Measurements from ENCODE around the gene FAF1.

The FAF1 gene

GRCh38 chr1:50427086-50427817 is 532.8 kb downstream of the FAF1 start:
- TF ChIP-seq L3MBTL2 (conservative IDR thresholded peaks at IDR 0.05), result no peak
- no peak for TF ChIP-seq BHLHE40 (IDR thresholded peaks at IDR 0.05; ENCODE audit: borderline replicate concordance)
- no peak for TF ChIP-seq FOXA1 (IDR thresholded peaks at IDR 0.05)
- no peak for TF ChIP-seq NFRKB (IDR thresholded peaks at IDR 0.05)
- TF ChIP-seq ARNT (IDR thresholded peaks at IDR 0.05), result no peak
- TF ChIP-seq, protein P1, sequence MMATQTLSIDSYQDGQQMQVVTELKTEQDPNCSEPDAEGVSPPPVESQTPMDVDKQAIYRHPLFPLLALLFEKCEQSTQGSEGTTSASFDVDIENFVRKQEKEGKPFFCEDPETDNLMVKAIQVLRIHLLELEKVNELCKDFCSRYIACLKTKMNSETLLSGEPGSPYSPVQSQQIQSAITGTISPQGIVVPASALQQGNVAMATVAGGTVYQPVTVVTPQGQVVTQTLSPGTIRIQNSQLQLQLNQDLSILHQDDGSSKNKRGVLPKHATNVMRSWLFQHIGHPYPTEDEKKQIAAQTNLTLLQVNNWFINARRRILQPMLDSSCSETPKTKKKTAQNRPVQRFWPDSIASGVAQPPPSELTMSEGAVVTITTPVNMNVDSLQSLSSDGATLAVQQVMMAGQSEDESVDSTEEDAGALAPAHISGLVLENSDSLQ (IDR thresholded peaks at IDR 0.05), result no peak
- no peak for TF ChIP-seq HDGF (IDR thresholded peaks at IDR 0.05; ENCODE audit: borderline replicate concordance)
- TF ChIP-seq ELF4 (IDR thresholded peaks at IDR 0.05), result no peak
- TF ChIP-seq TARDBP (IDR thresholded peaks at IDR 0.05), result no peak
- no peak for TF ChIP-seq SUZ12 (IDR thresholded peaks at IDR 0.05)
- no peak for TF ChIP-seq CTBP1 (IDR thresholded peaks at IDR 0.05; ENCODE audit: borderline replicate concordance)
- no peak for TF ChIP-seq FOXK2 (IDR thresholded peaks at IDR 0.05)
- no peak for TF ChIP-seq SP1 (IDR thresholded peaks at IDR 0.05)
- no peak for TF ChIP-seq LEF1 (IDR thresholded peaks at IDR 0.05; ENCODE audit: borderline replicate concordance)
- TF ChIP-seq ZNF384 (IDR thresholded peaks at IDR 0.05), result no peak
- TF ChIP-seq FOXM1 (IDR thresholded peaks at IDR 0.05; ENCODE audit: borderline replicate concordance), result no peak
- DNase-seq (ENCODE audit: extremely low spot score), result no peak
- ChIA-PET POLR2A (no interaction called here), CTCF (no interaction called here)

GRCh38 chr1:50426702-50427085 is 533.4 kb downstream of the FAF1 start:
- POLR2A ChIA-PET, result no interaction called here
- CTCF ChIA-PET, result no interaction called here
- TF ChIP-seq SP1 (IDR thresholded peaks at IDR 0.05) (no peak), ARNT (IDR thresholded peaks at IDR 0.05) (no peak), CTBP1 (IDR thresholded peaks at IDR 0.05; ENCODE audit: borderline replicate concordance) (no peak), TARDBP (IDR thresholded peaks at IDR 0.05) (no peak), FOXM1 (IDR thresholded peaks at IDR 0.05; ENCODE audit: borderline replicate concordance) (no peak), ZNF384 (IDR thresholded peaks at IDR 0.05) (no peak), FOXK2 (IDR thresholded peaks at IDR 0.05) (no peak), ELF4 (IDR thresholded peaks at IDR 0.05) (no peak), NFRKB (IDR thresholded peaks at IDR 0.05) (no peak), SUZ12 (IDR thresholded peaks at IDR 0.05) (no peak), LEF1 (IDR thresholded peaks at IDR 0.05; ENCODE audit: borderline replicate concordance) (no peak)
- TF ChIP-seq, protein P1 (IDR thresholded peaks at IDR 0.05), result no peak
- DNase-seq (ENCODE audit: extremely low spot score), result no peak

DNA sequence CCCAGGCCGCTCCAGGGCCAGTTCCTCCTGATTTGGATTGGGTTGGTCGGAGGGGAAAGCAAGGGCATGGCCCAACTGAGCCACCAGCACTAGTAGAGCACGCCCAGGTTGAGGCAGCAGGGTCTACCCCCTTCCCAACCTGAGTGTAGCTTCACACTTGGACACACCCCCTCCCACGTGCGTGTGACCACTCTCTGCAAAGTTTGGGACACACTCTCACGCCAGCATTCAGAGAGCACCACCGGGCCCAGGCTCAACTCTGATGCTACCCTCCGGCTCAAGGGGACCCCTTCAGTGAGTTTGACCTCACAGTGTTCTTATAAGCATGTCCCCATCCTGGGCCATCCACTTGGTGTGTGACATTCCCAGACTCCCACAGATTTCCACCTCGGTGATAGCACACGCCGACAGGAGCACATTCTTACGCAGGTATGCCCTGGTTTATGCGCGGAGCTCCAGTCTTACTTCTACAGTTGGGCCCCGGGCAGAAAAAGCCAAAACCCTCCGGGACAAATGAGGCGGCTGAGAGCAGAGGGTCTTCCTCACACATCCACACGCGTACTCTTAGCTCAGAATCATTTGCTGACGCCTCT is 533.9 kb downstream of the FAF1 start:
- POLR2A ChIA-PET, result no interaction called here
- TF ChIP-seq, protein P1 (IDR thresholded peaks at IDR 0.05), result no peak
- TF ChIP-seq FOXK2 (IDR thresholded peaks at IDR 0.05), result no peak
- TF ChIP-seq NFRKB (IDR thresholded peaks at IDR 0.05), result no peak
- no peak for TF ChIP-seq BHLHE40 (IDR thresholded peaks at IDR 0.05; ENCODE audit: borderline replicate concordance)
- no peak for TF ChIP-seq TARDBP (IDR thresholded peaks at IDR 0.05)
- TF ChIP-seq SUZ12 (IDR thresholded peaks at IDR 0.05), result no peak
- TF ChIP-seq FOXM1 (IDR thresholded peaks at IDR 0.05; ENCODE audit: borderline replicate concordance), result no peak
- no peak for TF ChIP-seq LEF1 (IDR thresholded peaks at IDR 0.05; ENCODE audit: borderline replicate concordance)
- no peak for TF ChIP-seq ELF4 (IDR thresholded peaks at IDR 0.05)
- no peak for TF ChIP-seq CTBP1 (IDR thresholded peaks at IDR 0.05; ENCODE audit: borderline replicate concordance)
- TF ChIP-seq SP1 (IDR thresholded peaks at IDR 0.05), result no peak
- TF ChIP-seq HDGF (IDR thresholded peaks at IDR 0.05; ENCODE audit: borderline replicate concordance), result no peak
- no peak for TF ChIP-seq FOXA1 (IDR thresholded peaks at IDR 0.05)
- no peak for DNase-seq (ENCODE audit: extremely low spot score)
- CTCF ChIA-PET, result no interaction called here

GRCh38 chr1:50425376-50426107 is 534.5 kb downstream of the FAF1 start:
- ChIA-PET POLR2A (no interaction called here), CTCF (no interaction called here)
- no peak for DNase-seq (ENCODE audit: extremely low spot score)
- no peak for TF ChIP-seq ELF4 (IDR thresholded peaks at IDR 0.05)
- no peak for TF ChIP-seq FOXA1 (IDR thresholded peaks at IDR 0.05)
- TF ChIP-seq SUZ12 (IDR thresholded peaks at IDR 0.05), result no peak
- no peak for TF ChIP-seq L3MBTL2 (conservative IDR thresholded peaks at IDR 0.05)
- no peak for TF ChIP-seq ARNT (IDR thresholded peaks at IDR 0.05)
- TF ChIP-seq BHLHE40 (IDR thresholded peaks at IDR 0.05; ENCODE audit: borderline replicate concordance), result no peak
- TF ChIP-seq SP1 (IDR thresholded peaks at IDR 0.05), result no peak
- TF ChIP-seq FOXM1 (IDR thresholded peaks at IDR 0.05; ENCODE audit: borderline replicate concordance), result no peak
- TF ChIP-seq HDGF (IDR thresholded peaks at IDR 0.05; ENCODE audit: borderline replicate concordance), result no peak
- no peak for TF ChIP-seq LEF1 (IDR thresholded peaks at IDR 0.05; ENCODE audit: borderline replicate concordance)
- no peak for TF ChIP-seq CTBP1 (IDR thresholded peaks at IDR 0.05; ENCODE audit: borderline replicate concordance)
- TF ChIP-seq ZNF384 (IDR thresholded peaks at IDR 0.05), result no peak
- TF ChIP-seq NFRKB (IDR thresholded peaks at IDR 0.05), result no peak
- TF ChIP-seq, protein P1 (IDR thresholded peaks at IDR 0.05), result no peak
- TF ChIP-seq FOXK2 (IDR thresholded peaks at IDR 0.05), result no peak
